TTC549 (cell line): ENCODE data around the gene ASB7.
"Not testable (repeated sequence)": the region's sequence is repeated elsewhere in the genome, so short reads cannot be mapped to it uniquely, and the experiment has no call there.

Experiments
- FAIRE-seq: peaks from 2 replicates; lab custom pipeline; 2012; peaks lifted over from hg19 to GRCh38; lab: Jason Lieb, UNC

Gene ASB7

DNA sequence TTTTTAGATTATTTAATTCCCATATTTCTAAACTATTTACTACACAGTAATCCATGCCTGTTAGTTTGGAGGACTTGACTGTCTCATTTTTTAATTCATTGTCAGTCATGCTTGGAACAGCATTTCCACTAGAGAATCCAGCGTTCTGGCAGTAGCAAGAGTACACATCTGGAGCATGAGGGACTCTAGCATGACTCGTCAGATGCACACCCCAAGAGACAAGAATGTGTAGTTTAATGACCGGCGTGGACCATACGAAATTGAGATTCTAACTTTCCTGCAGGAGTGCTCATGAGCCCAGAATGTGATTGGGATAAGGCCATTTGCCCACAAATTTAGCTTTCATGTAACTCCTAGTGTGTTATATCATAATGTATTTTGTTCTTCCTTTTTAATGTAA, 48.9 kb downstream of the ASB7 start:
- no peak for FAIRE-seq

DNA sequence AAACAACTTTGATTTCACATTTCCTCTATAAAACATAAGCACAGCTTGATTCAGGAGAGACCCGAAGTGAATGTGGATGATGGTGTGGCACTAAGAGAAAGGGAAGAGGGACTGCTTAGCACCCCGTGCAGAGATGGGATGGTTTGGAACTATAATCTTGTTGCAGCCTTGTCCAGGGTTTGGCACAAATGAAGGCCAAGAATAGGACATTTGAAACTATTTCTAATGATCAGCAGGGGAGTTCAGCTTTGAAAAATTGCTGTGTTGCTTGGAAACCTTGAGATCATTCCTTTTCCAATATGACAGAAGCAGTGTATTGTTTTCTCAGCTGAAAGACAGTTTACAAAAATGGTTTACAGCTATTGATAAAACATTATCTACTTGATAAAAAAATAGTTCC, 49.7 kb downstream of the ASB7 start:
- no peak for FAIRE-seq

DNA sequence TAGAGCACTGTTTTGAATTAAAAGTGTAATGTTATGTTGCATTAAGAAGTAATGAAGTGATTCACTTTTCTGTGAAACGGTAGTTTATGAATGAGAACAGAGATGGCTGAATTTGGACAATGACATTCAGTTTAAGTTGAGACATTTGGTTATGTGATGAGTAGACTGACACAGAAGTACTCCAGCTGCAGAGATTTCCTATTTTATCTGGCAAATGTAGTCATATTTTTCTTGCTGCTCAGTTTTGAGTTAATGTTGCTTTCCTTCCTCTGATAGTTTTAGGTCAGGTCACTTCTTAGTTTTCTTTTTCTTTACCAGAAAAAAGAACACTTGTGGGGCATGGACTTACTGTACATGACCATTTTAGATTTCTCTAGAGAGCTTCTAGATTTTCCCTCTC, 51.2 kb downstream of the ASB7 start:
- no peak for FAIRE-seq

DNA sequence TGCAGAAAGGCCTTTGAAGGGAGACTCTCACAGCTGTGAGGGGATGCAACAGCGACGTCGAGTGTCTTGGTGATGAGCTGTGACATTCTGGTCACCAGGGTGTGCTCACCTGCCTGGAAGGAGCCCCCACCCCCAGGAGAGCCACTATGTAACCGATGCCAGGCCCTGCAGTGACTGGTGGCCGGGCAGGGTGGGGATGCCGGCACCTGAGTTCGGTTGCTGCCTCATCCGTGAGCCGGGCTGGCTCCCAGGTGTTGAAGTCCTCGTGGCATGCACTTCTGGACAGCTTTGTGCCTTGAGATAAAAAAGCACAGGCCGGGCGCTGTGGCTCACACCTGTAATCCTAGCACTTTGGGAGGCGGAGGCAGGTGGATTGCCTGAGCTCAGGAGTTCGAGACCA, 56.5 kb downstream of the ASB7 start:
- no peak for FAIRE-seq

DNA sequence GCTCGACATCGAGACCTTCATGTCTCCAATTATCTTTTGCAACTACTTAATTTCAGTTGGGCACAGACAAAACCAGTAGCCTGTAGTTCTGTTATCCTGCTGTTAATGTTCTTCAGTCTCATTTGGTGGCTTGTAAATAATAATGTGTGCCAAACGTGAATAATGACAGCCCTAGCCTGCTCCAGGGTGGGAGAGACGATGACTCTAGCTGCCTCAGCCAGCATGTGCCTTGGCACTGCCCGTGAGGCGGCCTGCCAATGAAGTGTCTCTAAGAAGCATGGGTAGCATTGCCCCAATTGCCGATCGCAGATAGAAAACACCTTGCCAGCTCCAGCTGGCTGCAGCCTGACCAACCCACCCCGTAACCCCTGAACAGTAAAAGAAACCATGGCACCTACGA, 58.8 kb downstream of the ASB7 start:
- no peak for FAIRE-seq

DNA sequence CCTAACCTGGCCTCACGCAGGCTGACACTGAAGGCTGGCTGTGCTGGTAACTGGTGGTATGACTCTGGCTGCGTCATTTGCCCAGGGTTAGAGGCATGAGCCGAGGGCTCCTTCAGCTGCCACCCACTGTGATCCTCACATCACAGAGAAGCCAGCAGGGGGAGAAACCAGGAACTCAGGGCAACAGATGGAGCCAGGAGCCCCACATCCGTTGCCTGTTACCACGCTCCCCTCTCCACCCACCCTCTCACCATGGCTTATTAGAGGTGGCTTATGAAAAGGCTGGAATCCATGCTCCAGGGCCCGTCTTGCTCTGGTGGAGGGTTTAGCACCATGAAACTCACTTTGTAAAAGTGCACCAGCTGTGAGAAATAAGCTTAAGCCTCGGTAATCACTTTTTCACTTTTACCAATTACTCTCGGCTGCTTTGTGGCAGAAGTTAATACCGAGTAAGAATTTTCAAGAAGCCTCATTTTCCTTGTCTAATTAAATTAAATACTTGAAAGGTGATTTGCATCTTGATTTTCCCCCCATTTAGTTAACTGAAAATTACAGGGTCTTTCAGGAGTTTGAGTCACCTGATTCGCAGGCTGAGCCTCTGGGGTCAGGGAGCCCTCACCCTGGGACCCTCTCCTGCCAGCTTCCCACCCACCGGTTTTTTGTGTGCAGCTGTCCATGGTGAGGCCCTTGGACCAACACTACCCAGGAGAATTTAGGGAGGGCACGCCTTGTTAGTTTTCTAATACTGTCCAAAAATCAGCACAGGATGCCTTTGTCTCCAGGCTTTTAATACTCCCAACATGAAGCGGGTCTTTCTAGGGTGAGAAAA, 60.9 kb downstream of the ASB7 start:
- FAIRE-seq = no peak

DNA sequence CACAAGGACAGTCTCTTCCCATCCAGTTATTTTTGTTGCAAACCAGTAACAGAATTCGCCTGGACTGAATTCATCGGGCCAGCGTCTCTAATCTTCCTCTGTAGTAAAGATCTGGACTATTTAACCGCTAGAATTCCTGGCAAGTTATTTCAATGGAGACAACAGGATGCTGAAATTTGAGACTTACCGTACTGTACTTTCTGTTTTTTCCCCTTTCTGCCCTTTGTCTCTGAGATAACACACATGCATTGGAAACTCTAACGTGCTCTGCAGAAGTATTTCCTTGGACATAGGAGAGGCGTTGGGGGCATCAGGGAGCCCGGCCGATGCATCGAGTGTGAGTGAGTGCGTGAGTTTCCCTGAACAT, 61.5 kb downstream of the ASB7 start:
- no peak for FAIRE-seq

DNA sequence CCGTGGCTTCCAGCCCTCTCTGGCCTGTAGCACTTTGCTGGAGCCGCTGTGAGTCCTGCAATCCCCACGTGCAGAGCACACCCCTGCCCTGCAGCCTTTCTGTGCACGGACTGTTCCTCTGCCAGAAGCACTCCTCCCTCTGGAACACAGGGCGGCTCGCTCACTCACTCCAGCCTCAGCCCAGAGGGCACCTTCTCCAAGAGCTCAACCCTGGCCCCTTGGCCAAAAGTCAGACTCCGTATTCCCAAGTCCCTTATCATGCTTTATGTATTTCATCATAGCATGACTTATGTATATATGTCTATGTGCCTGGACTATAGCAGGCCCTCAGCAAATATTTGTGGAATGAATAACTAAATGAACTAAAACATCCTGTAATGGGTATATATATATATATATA, 63.2 kb downstream of the ASB7 start:
- FAIRE-seq = no peak

DNA sequence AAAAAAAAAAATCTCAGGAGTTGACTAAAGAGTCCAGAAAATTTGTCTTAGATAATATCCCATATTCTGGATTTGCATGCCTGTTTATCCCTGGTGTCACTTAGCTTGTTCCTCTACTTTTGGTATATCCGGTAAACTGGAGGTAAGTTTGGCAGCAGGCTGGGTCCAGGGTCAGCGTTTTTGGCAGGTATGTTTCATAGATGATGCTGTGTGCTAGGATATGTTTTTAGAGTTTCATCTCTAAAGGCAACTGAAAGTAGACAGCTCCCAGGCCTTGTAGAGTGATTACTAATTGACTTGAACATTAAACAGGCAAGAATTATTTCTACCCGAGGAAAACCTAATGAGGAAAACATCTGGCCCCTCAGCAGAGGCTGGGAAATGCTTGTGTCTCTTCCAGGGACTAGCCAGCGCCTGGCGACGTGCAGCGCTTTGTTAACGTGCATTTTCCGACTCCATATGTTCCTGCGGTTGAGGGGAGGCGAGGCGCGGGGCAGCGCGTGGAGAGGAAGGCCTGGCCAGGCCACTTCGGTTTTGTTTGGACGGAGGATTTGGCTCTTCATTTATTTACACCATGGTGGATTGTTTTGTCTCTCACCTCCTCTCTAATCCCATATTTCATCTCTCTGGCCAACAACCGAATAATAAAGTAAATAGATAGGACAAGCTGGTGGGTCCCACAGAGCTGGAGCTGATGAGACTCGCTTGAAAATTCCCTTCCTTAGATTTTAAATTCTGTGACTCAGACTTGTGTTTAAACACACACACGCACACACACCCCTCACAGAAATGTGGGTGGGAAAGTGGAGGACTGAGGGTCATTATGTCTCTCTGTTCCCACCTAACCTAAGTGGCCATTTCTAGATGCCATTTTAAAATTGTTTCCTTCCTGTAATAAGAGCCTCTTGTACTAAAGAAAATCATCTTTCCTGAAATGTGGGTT, 65.3 kb downstream of the ASB7 start:
- no peak for FAIRE-seq

DNA sequence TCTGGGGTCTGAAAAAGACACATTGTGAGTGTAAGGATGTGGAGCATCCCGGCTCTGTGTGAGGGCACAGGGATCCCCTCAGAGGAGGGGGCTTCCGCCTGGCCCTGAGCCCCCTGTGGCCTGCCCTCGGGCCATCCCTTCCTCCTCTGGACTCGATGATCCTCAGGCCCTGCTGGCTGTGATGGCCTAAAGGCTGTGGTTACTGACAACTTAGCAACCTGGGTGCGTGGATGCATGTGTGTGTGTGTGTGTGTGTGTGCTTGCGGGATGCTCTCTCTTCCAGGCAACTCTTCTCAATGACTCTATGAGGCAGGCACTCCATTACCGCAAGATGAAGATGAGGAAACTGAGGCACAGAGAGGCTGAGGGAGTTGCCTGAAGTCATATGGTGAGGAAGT, 66.0 kb downstream of the ASB7 start:
- no peak for FAIRE-seq

DNA sequence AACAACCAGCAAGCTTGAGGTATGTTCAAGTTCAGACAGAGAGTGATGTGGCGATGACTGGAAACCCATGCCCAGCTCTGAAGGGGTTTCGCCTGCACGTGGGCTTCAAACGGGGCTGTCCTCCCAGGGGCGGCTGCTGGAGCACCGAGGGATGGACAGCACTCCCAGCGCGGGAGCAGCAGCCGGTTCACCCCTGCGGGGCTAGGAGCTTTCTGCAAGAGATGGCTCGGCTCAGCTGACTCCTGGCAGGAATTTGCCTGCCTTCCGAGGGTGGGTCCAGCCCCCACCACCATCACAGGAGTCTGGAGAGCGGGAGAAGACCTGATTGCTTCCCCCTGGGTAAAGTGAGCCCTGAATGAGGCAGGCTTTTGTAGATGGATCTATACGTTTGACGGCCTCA, 66.9 kb downstream of the ASB7 start:
- FAIRE-seq = no peak

DNA sequence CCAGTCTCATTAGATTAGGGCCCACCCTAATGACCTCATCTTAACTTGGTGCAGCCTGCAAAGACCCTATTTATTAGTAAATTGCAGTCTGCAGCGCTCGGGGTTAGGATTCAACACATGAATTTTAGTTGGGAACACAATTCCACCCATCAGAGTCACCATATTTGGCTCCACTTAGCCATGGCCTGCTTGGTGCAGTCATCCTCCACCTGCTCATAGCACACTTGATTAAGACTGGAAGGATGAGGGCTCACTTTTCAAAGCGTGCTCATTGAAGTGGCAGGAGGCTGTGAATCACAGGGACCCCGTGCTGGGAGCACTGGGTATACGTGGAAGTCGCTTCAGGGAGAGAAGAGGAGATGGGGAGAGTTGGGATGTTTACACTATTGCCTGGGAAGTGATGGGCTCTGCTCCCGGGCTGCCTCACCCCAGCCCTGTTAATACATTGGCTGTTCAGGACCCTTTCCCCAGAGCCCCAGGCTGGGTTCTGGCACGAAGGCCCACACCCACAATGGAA, 68.2 kb downstream of the ASB7 start:
- no peak for FAIRE-seq

DNA sequence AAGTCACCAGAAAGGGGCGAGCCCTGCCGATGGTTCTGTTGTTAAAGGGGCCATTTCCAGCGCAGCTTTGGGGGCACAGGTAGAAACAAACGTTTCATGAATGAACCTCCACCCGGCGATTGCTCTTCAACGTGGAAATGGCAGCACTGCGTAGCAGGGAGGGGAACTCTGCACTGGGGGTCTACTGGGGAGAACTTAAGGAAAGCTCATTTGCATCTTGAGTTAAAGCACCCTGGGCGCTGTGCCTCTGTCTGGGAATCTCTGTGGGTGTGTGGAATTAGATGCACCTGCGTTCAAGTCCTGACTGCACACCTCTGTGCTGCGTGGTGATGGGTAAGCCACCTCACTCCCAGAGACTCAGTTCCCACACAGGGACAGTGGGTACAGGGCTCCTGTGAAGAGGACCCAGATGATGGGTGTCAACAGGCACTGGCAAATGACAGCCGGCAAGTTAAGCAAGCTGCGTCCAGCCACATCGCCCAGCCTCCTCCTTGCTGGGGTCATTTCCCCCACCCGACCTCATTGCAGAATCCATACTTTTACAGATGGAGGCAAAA, 68.8 kb downstream of the ASB7 start:
- no peak for FAIRE-seq

DNA sequence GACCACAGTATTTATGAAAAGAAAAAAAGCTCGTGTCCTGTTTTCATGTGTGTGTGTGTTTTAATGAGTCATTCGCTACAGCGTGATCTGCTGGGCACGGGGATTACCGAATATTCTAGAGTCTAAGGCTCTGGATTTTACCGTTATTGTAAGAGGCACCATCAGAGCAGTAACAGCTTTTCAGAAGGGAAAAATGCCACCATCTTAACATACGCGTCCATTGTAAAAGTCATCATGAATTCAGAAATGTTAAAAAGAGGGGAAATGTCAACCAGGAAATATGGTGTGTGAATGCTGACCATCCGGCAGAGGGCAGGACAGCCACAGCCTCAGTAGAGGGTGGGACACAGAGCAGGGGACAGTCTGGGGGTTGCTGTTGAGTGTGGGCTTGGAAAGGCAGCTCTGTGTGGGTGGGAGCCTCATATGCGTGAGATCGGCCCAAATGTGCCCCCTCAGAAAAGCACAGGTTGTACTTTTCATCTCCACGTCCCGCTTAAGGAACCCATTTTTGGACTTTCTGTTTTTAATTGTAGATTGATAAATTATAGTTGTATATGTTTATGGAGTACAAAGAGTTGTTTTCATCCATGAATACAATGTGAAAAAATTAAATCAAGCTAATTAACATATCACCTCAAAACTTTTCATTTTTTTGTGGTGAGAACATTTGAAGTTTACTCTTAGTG, 69.6 kb downstream of the ASB7 start:
- no peak for FAIRE-seq

DNA sequence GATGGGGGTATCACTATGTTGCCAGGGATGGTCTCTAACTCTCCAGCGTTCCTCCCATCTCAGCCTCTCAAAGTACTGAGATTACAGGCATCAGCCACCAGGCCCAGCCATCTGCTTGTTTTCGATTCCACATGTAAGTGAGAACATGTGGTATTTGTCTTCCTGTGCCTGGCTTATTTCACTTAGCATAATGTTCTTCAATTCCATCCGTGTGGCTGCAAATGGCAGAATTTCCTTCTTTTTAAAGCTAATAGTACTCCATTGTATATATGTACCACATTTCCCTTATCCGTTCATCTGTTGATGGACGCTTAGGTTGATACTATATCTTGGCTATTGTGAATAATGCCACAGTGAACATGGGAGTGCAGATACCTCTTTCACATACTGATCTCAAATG, 70.6 kb downstream of the ASB7 start:
- no peak for FAIRE-seq

DNA sequence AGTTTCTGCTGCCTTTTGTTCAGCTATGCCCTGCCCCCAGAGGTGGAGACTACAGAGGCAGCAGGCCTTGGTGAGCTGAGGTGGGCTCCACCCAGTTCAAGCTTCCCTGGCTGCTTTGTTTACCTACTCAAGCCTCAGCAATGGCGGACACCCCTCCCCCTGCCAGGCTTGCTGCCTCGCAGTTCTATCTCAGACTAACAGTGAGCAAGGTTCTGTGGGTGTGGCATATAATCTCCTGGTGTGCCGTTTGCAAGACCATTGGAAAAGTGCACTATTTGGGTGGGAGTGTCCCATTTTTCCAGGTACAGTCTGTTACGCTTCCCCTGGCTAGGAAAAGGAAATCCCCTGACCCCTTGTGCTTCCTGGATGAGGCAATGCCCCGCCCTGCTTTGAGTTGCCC, 76.8 kb downstream of the ASB7 start:
- not testable (repeated sequence) for FAIRE-seq

DNA sequence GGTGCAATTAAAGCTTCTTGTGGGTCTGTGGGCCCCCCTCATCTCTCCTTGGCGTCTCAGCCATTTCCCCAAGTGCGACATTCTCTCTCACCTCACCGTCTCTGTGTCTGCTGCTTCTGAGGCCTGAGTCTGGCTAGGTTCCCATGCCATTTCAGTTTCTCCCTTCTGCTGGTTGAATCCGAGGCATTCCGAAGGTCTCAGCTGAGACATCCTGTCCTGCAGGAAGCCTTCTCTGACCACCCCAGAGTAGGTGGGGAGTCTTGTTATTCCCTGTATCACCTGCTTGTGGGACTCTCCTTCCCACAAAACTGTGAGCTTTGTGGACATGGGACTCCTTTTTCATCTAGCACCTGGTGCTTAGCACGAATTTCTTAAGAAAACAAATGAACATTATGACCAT, 78.3 kb downstream of the ASB7 start:
- FAIRE-seq = no peak

DNA sequence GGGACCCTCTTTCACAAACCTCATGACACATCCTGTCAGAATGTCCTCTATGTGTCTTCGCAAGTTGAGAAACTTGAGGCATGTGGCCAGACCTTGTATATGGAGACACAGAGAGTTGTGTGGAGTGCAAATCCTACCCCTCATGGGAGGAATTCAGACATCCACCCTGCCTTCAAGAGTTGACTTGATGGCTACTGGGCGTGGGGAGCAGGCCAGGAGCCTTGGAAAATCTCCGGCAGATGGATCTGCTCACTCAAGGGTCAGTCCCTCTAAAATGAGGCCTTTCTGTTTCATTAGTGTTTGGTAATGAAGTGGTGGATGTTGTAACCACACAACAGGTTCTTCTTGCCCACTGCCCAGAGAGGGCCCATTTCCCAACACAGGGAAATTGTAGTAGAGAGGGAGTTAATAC, 79.0 kb downstream of the ASB7 start:
- FAIRE-seq = no peak

DNA sequence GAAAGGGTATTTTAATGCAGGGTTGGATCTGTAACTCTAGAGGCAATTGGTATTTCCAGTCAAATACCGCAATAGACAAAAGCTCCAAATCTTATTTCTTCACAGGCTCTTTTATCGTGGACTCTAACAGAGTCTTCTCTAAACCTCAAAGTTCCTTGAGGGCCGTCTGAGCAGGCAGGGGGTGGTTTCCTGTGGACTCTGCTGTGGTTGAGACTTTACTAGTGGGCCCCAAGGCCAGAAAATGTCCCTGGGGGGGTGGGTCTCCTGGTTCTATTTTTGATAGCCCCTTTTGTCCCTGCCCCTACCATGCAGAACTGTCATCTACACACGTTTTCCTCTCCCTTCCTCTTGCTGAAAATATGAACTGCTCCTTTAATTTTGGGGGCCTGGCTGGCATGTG, 80.1 kb downstream of the ASB7 start:
- FAIRE-seq = no peak

DNA sequence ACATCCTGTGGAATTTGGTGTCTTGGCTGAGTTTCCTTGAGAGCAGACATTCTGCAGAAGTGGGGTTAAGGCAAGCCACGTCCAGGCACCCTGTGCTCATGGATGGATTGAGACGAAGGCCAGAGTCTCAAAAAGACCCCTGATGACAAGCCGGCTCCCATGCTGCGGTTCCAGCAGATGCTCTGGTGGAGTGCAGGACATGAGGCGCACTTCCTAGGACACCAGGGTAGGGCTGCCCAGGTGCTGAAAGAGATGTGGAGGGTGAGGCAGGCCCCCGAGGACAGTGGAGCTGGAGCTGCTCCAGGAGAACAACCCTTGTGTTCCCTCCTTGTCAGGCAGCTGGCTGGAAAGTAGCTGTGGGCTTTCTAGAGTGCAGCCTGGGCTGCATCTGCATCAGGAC, 81.0 kb downstream of the ASB7 start:
- FAIRE-seq = no peak

DNA sequence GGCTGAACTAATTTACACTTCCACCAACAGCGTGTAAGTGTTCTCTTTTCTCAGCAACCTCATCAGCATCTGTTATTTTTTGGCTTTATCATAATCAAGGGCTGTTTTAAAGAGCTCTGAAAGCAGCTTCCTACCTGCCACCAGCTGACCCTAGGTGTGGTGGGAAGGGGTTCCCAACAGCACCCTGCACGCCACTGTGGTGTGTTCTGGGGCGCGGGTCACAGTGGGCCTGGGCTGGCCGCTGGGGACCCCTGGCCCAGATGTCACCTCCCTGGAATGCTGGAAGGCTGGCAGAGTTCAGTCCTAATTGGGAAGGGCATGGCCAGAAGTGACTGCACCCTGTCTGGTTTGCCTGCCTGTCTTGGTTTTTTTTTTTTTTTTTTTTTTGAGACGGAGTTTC, 82.2 kb downstream of the ASB7 start:
- no peak for FAIRE-seq

DNA sequence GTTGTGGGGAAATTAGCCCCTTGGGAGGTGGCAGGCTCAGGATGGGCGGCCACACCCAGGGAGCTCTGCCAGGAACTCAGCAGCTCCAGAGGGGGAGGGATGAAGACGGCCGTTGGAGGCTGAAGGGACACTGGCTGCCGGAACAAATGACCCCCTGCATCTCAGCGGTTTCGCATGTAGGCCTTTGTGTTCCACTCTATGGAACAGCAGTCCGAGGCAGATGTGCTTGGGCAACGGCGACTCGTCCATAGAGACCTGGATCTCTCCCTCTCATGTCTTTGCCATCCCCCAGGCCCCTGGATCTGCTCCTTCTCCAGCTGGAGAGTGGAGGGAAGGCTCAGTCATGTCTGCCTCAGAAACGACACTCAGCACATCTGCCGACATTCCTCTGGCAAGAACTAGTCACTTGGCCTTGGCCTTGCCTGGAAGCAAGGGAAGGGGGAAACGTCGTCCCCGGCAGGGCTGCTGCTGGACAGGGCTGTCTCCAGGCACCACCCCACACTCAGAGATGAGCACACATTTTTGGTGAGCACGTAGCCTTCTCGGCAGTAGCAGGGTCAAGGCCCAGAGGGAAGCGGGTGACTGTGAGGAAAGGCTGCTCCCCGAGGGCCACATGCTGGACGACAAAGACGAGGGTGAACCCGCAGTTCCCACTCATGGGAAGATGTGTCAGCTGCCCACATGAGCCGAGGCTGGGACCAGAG, 83.8 kb downstream of the ASB7 start:
- FAIRE-seq = no peak
